ENCODE data around the gene RWDD3.

DNA sequence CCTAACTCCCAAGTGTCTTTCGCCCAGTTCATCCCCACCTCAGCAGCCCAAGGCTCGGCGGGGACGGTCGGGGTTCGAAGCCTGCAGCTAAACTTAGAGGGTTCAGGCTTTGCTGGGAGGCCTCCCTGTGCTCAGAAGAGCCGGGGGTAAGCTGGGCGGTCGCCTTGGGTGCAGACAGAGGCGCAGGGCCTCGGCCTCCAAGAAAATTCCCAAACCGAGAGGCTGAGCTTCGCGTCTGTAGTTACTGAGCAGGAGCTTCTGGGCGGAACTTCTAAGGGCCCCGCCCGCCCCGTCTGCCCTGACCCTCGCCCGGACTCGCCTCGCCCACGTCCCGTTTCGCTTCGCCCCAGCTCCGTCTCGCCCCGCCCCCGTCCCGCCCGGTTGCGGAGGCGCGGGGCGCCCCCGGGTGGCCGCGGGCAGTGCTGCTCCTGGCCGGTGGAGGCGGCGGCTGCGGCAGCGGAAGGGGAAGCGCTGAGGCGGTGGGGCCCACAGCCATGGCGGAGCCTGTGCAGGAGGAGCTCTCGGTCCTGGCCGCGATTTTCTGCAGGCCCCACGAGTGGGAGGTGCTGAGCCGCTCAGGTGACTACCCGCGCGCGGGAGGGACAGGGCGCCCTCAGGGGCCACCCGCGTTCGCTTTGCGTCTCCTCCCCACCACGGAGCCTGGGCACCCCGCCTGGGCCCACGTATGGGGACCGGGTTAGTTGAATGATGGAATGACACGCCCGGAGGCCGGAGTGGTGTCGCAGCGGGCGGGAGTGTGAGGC, at the start of gene RWDD3:
- TF ChIP-seq POLR2AphosphoS5 (IDR thresholded peaks at IDR 0.05) = peak; percentile 12 to 79 (median 72)
- TF ChIP-seq, protein P1, sequence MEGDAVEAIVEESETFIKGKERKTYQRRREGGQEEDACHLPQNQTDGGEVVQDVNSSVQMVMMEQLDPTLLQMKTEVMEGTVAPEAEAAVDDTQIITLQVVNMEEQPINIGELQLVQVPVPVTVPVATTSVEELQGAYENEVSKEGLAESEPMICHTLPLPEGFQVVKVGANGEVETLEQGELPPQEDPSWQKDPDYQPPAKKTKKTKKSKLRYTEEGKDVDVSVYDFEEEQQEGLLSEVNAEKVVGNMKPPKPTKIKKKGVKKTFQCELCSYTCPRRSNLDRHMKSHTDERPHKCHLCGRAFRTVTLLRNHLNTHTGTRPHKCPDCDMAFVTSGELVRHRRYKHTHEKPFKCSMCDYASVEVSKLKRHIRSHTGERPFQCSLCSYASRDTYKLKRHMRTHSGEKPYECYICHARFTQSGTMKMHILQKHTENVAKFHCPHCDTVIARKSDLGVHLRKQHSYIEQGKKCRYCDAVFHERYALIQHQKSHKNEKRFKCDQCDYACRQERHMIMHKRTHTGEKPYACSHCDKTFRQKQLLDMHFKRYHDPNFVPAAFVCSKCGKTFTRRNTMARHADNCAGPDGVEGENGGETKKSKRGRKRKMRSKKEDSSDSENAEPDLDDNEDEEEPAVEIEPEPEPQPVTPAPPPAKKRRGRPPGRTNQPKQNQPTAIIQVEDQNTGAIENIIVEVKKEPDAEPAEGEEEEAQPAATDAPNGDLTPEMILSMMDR (IDR thresholded peaks at IDR 0.05) = peak in 2 of 3 donors; percentile 22 to 77
- TF ChIP-seq POLR2A (IDR thresholded peaks at IDR 0.05) = peak; percentile 24
